K562 (cell line): ENCODE results near the gene NDOR1. TPM values are rescaled to one million over a fixed set of nuclear protein-coding genes. Genes with fewer than 3 reads are reported as not detected.

Experiments
- BHLHE40 ChIP-seq: IDR thresholded peaks from 2 replicates; pipeline ENCODE4 v1.6.1; 2011; ENCODE audit warnings: low read length, improper control_type of control experiment
- CXXC5 ChIP-seq: fragments of 250-450 bp; sonication (Bioruptor Pico); IDR thresholded peaks from 2 replicates; pipeline ENCODE4 v1.8.0; 2022; ENCODE audit warnings: inconsistent platforms, mild to moderate bottlenecking, moderate library complexity
- DNMT1 ChIP-seq: fragments of 450-650 bp; IDR thresholded peaks from 2 replicates; pipeline ENCODE4 v1.6.1; 2016; ENCODE audit warnings: antibody characterized with exemption, mild to moderate bottlenecking
- EZH2 ChIP-seq: IDR thresholded peaks from 2 replicates; pipeline ENCODE4 v1.6.1; 2012; ENCODE audit warnings: low read depth, mild to moderate bottlenecking, inconsistent platforms, low read length, borderline replicate concordance
- HOXB6 ChIP-seq: fragments of 250-450 bp; sonication (Bioruptor Pico); IDR thresholded peaks from 2 replicates; pipeline ENCODE4 v1.5.1; 2022; ENCODE audit warnings: mild to moderate bottlenecking, borderline replicate concordance
- MAFK ChIP-seq: IDR thresholded peaks from 2 replicates; pipeline ENCODE4 v1.6.1; 2011; ENCODE audit warnings: low read length, improper control_type of control experiment
- MTF1 ChIP-seq: fragments of 250-450 bp; sonication (Bioruptor Pico); IDR thresholded peaks from 2 replicates; pipeline ENCODE4 v1.9.0; 2021; ENCODE audit warnings: moderate library complexity, mild to moderate bottlenecking, inconsistent platforms, borderline replicate concordance
- NCOA1 ChIP-seq: fragments of 450-650 bp; IDR thresholded peaks from 2 replicates; pipeline ENCODE4 v1.6.1; 2016; ENCODE audit warnings: low read depth
- NCOA4 ChIP-seq: fragments of 450-650 bp; IDR thresholded peaks from 2 replicates; pipeline ENCODE4 v1.6.1; 2018; ENCODE audit warnings: mild to moderate bottlenecking; ENCODE audit not compliant: partially characterized antibody
- NFRKB ChIP-seq: fragments of 450-650 bp; IDR thresholded peaks from 2 replicates; pipeline ENCODE4 v1.6.1; 2016; ENCODE audit warnings: low read depth
- POLR2AphosphoS2 ChIP-seq: IDR thresholded peaks from 2 replicates; pipeline ENCODE4 v1.6.1; 2012; ENCODE audit warnings: low read length, improper control_type of control experiment
- POLR2AphosphoS5 ChIP-seq: IDR thresholded peaks from 2 replicates; pipeline ENCODE4 v1.6.1; 2011; ENCODE audit warnings: mild to moderate bottlenecking, low read depth, low read length, moderate library complexity; ENCODE audit not compliant: control insufficient read depth, insufficient read depth
- RBM15 ChIP-seq: fragments of 200-400 bp; formaldehyde crosslinking; IDR thresholded peaks from 2 replicates; pipeline ENCODE4 v1.6.1; 2018; ENCODE audit warnings: mild to moderate bottlenecking, low read length, moderate library complexity; ENCODE audit not compliant: insufficient read depth
- SAFB ChIP-seq: fragments of 200-400 bp; formaldehyde crosslinking; IDR thresholded peaks from 2 replicates; pipeline ENCODE4 v1.6.1; 2017; ENCODE audit warnings: low read depth, low read length, borderline replicate concordance
- SMARCE1 ChIP-seq: fragments of 450-650 bp; IDR thresholded peaks from 2 replicates; pipeline ENCODE4 v1.7.1; 2016; ENCODE audit warnings: mild to moderate bottlenecking
- STAG1 ChIP-seq: sonication (generic); formaldehyde crosslinking; IDR thresholded peaks from 2 replicates; pipeline ENCODE4 v1.5.0; 2020; ENCODE audit warnings: missing genetic modification reagents, borderline replicate concordance
- TARDBP ChIP-seq: fragments of 450-650 bp; IDR thresholded peaks from 2 replicates; pipeline ENCODE4 v1.6.1; 2016
- TCF15 ChIP-seq: fragments of 250-450 bp; sonication (Bioruptor Pico); IDR thresholded peaks from 2 replicates; pipeline ENCODE4 v1.8.0; 2022; ENCODE audit warnings: moderate library complexity, mild to moderate bottlenecking, inconsistent platforms
- TFAP4 ChIP-seq: sonication (generic); formaldehyde crosslinking; IDR thresholded peaks from 2 replicates; pipeline ENCODE4 v1.8.0; 2022; ENCODE audit warnings: missing genetic modification reagents, mild to moderate bottlenecking, moderate library complexity, borderline replicate concordance
- THRAP3 ChIP-seq: fragments of 450-650 bp; IDR thresholded peaks from 2 replicates; pipeline ENCODE4 v1.6.1; 2016; ENCODE audit warnings: mild to moderate bottlenecking, inconsistent platforms, borderline replicate concordance
- ZKSCAN1 ChIP-seq: fragments of 150-350 bp; IDR thresholded peaks from 2 replicates; pipeline ENCODE4 v1.6.1; 2016; ENCODE audit warnings: low read depth, low read length
- ZNF12 ChIP-seq: sonication (generic); formaldehyde crosslinking; IDR thresholded peaks from 2 replicates; pipeline ENCODE4 v1.4.0; 2020; ENCODE audit warnings: mild to moderate bottlenecking, missing genetic modification reagents
- ZNF707 ChIP-seq: fragments of 250-450 bp; sonication (Bioruptor Pico); conservative IDR thresholded peaks from 2 replicates; pipeline ENCODE4 v1.8.0; 2022; ENCODE audit warnings: inconsistent platforms, mild to moderate bottlenecking, moderate library complexity
- polyA plus RNA-seq, 8 experiments: library from polyadenylated mRNA; depleted of rRNA in 4 of 8; stranded (reverse) in 5 of 8; unstranded in 3 of 8; fragments of >200 nt; fragmentation: Nextera tagmentation in 2 of 8; fragmentation: Illumina TruSeq in 1 of 8; extraction: Ambion mirVana in 2 of 8; extraction: Trizol in 1 of 8; gene quantifications; 2 replicates each; pipeline versions ENCODE4 v1.2.1 to v1.2.3, GENCODE V29; 2011 to 2014; ENCODE audit warnings: inconsistent platforms in 1 of 8, missing spikeins in 1 of 8
- total RNA-seq, 7 experiments: library from RNA; depleted of rRNA in 6 of 7; stranded (reverse); fragments of >200 nt in 6 of 7; fragmentation: Illumina TruSeq in 2 of 7; extraction: Trizol in 2 of 7; gene quantifications; 2 replicates each; pipeline versions ENCODE4 v1.2.1 to v1.2.3, GENCODE V29; 2011 to 2021; ENCODE audit warnings: low replicate concordance in 1 of 7
- TF ChIP-seq, protein P1 (sequence below): sonication (generic); formaldehyde crosslinking; IDR thresholded peaks from 2 replicates; pipeline ENCODE4 v1.8.1; 2023; ENCODE audit warnings: mild to moderate bottlenecking, missing genetic modification reagents
- TF ChIP-seq, protein P2 (sequence below), 2 experiments: fragments of 450-650 bp; IDR thresholded peaks; 2 replicates each; pipeline ENCODE4 v1.6.1; 2016

Gene NDOR1
- total and polyA plus RNA-seq, 9 of the 15 experiments (the other 6 are each of a cell fraction or from before 2014, with no cell fraction given) = 0.06 to 36.9 (median 6.9) TPM

- no peak for TF ChIP-seq RBM15
- TF ChIP-seq NCOA4 = no peak
- TF ChIP-seq MTF1 = no peak
- TF ChIP-seq MAFK = no peak
- peak; percentile 12; the same call in 1 of the 2 replicates for TF ChIP-seq POLR2AphosphoS5
- TF ChIP-seq TFAP4 (CRISPR knock-in tag) = peak; percentile 58; the same call in 1 of the 2 replicates
- TF ChIP-seq ZNF707 (CRISPR knock-in tag) = no peak
- TF ChIP-seq NCOA1 = no peak
- no peak for TF ChIP-seq SMARCE1
- TF ChIP-seq DNMT1 = no peak
- TF ChIP-seq SAFB = no peak
- no peak for TF ChIP-seq CXXC5 (CRISPR knock-in tag)
- TF ChIP-seq, protein P1, sequence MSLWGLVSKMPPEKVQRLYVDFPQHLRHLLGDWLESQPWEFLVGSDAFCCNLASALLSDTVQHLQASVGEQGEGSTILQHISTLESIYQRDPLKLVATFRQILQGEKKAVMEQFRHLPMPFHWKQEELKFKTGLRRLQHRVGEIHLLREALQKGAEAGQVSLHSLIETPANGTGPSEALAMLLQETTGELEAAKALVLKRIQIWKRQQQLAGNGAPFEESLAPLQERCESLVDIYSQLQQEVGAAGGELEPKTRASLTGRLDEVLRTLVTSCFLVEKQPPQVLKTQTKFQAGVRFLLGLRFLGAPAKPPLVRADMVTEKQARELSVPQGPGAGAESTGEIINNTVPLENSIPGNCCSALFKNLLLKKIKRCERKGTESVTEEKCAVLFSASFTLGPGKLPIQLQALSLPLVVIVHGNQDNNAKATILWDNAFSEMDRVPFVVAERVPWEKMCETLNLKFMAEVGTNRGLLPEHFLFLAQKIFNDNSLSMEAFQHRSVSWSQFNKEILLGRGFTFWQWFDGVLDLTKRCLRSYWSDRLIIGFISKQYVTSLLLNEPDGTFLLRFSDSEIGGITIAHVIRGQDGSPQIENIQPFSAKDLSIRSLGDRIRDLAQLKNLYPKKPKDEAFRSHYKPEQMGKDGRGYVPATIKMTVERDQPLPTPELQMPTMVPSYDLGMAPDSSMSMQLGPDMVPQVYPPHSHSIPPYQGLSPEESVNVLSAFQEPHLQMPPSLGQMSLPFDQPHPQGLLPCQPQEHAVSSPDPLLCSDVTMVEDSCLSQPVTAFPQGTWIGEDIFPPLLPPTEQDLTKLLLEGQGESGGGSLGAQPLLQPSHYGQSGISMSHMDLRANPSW (CRISPR knock-in tag) = no peak
- no peak for TF ChIP-seq HOXB6 (CRISPR knock-in tag)
- no peak for TF ChIP-seq BHLHE40
- no peak for TF ChIP-seq EZH2
- TF ChIP-seq THRAP3 = no peak
- TF ChIP-seq, protein P2, sequence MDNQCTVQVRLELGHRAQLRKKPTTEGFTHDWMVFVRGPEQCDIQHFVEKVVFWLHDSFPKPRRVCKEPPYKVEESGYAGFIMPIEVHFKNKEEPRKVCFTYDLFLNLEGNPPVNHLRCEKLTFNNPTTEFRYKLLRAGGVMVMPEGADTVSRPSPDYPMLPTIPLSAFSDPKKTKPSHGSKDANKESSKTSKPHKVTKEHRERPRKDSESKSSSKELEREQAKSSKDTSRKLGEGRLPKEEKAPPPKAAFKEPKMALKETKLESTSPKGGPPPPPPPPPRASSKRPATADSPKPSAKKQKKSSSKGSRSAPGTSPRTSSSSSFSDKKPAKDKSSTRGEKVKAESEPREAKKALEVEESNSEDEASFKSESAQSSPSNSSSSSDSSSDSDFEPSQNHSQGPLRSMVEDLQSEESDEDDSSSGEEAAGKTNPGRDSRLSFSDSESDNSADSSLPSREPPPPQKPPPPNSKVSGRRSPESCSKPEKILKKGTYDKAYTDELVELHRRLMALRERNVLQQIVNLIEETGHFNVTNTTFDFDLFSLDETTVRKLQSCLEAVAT (IDR thresholded peaks at IDR 0.05) = no peak
- 0 out of 2 replicates have a peak, but pooled peaks have one; percentile 8 for TF ChIP-seq STAG1 (CRISPR knock-in tag)
- 0 out of 2 replicates have a peak, but pooled peaks have one; percentile 59 for TF ChIP-seq POLR2AphosphoS2
- TF ChIP-seq ZNF12 (CRISPR knock-in tag) = no peak
- no peak for TF ChIP-seq ZKSCAN1
- TF ChIP-seq NFRKB = no peak
- TF ChIP-seq TARDBP = no peak
- no peak for TF ChIP-seq TCF15 (CRISPR knock-in tag)
Observed at GRCh38 chr9:137176302-137177182, 29.0 kb upstream of the NDOR1 start (continued).
